GM23338 (cell line): ENCODE measurements around the gene ZNF410. TPM values are rescaled to one million over a fixed set of nuclear protein-coding genes. Genes with fewer than 3 reads are reported as not detected.

Experiments used
- ATAC-seq: fragments of 200-7000 bp; cut with Tn5 transposase; 3 replicates; pipeline ENCODE4 v1.9.1; 2020
- DNase-seq: peaks from one replicate; pipeline ENCODE4 v3.0.0-alpha.2; 2015; ENCODE audit warnings: low spot score
- H2AFZ ChIP-seq: fragments of 200-600 bp; sonication (generic); 2 replicates; pipeline ENCODE4 v1.8.0; 2016; ENCODE audit warnings: antibody characterized with exemption, mild to moderate bottlenecking, moderate library complexity
- H3F3A ChIP-seq: fragments of 200-600 bp; sonication (generic); replicated peaks from 2 replicates; pipeline ENCODE4 v1.8.0; 2017; ENCODE audit warnings: antibody characterized with exemption, mixed run types, low read depth
- H3K27ac ChIP-seq: fragments of 200-600 bp; sonication (generic); 2 replicates; pipeline ENCODE4 v1.6.1; 2016; ENCODE audit warnings: low read depth
- H3K27me3 ChIP-seq: fragments of 200-600 bp; sonication (generic); 2 replicates; pipeline ENCODE4 v1.8.0; 2016; ENCODE audit warnings: mild to moderate bottlenecking, mixed run types, moderate library complexity; ENCODE audit not compliant: insufficient read depth
- H3K36me3 ChIP-seq: fragments of 200-600 bp; sonication (generic); 2 replicates; pipeline ENCODE4 v1.8.0; 2016; ENCODE audit warnings: mild to moderate bottlenecking; ENCODE audit not compliant: insufficient read depth
- H3K4me1 ChIP-seq: fragments of 200-600 bp; sonication (generic); 2 replicates; pipeline ENCODE4 v1.8.0; 2016; ENCODE audit warnings: mild to moderate bottlenecking, moderate library complexity; ENCODE audit not compliant: insufficient read depth
- H3K4me2 ChIP-seq: fragments of 200-600 bp; sonication (generic); 2 replicates; pipeline ENCODE4 v1.7.1; 2017; ENCODE audit warnings: mixed run types
- H3K4me3 ChIP-seq: fragments of 200-600 bp; sonication (generic); 2 replicates; pipeline ENCODE4 v1.6.1; 2016; ENCODE audit warnings: mixed run types
- H3K79me2 ChIP-seq: fragments of 200-600 bp; sonication (generic); replicated peaks from 2 replicates; pipeline ENCODE4 v1.8.0; 2017; ENCODE audit warnings: mild to moderate bottlenecking; ENCODE audit not compliant: insufficient read depth
- H3K9me2 ChIP-seq: fragments of 200-600 bp; sonication (generic); 2 replicates; pipeline ENCODE4 v1.8.0; 2017; ENCODE audit not compliant: insufficient read depth
- H4K20me1 ChIP-seq: fragments of 200-600 bp; sonication (generic); replicated peaks from 2 replicates; pipeline ENCODE4 v1.8.0; 2017; ENCODE audit warnings: mild to moderate bottlenecking; ENCODE audit not compliant: insufficient read depth
- H3K27ac Mint-ChIP-seq: 2 replicates; pipeline ENCODE4 v1.8.0; 2020; ENCODE audit warnings: inconsistent platforms, mild to moderate bottlenecking, moderate library complexity, mixed read lengths
- H3K27me3 Mint-ChIP-seq: 3 replicates; pipeline ENCODE4 v1.8.0; 2022; ENCODE audit warnings: low read depth, mild to moderate bottlenecking, moderate library complexity, mixed read lengths, inconsistent platforms; ENCODE audit not compliant: insufficient read depth, poor library complexity
- H3K36me3 Mint-ChIP-seq: 3 replicates; pipeline ENCODE4 v1.8.0; 2021; ENCODE audit warnings: low read depth, mild to moderate bottlenecking, inconsistent platforms, moderate library complexity, mixed read lengths
- H3K4me1 Mint-ChIP-seq: 3 replicates; pipeline ENCODE4 v1.8.0; 2020; ENCODE audit warnings: mild to moderate bottlenecking, inconsistent platforms, mixed read lengths
- H3K4me3 Mint-ChIP-seq: 3 replicates; pipeline ENCODE4 v1.8.0; 2021; ENCODE audit warnings: moderate library complexity, mild to moderate bottlenecking, inconsistent platforms, mixed read lengths
- H3K9me3 Mint-ChIP-seq: 3 replicates; pipeline ENCODE4 v1.8.0; 2020; ENCODE audit warnings: moderate library complexity, mild to moderate bottlenecking, inconsistent platforms, mixed read lengths
- CREB1 ChIP-seq: fragments of 250-450 bp; sonication (Bioruptor Pico); IDR thresholded peaks from 2 replicates; pipeline ENCODE4 v1.5.0; 2020; ENCODE audit warnings: low read depth, mild to moderate bottlenecking, moderate library complexity
- CTCF ChIP-seq, 2 experiments: fragments of 200-600 bp in 1 of 2; sonication (generic) in 1 of 2; conservative IDR thresholded peaks; 2 replicates each; pipeline versions ENCODE4 v1.5.1 to v1.6.1; 2016 to 2017; ENCODE audit warnings: antibody characterized with exemption in 2 of 2, low read depth in 2 of 2, mild to moderate bottlenecking in 2 of 2, moderate library complexity in 1 of 2
- ETS1 ChIP-seq: IDR thresholded peaks from 2 replicates; pipeline ENCODE4 v1.6.1; 2016; ENCODE audit warnings: antibody characterized with exemption
- EZH2 ChIP-seq: fragments of 200-600 bp; sonication (generic); IDR thresholded peaks from one replicate; pipeline ENCODE4 v1.8.0; 2017; ENCODE audit warnings: antibody characterized with exemption, mild to moderate bottlenecking, low read depth; ENCODE audit not compliant: unreplicated experiment
- EZH2phosphoT487 ChIP-seq: fragments of 200-600 bp; sonication (generic); IDR thresholded peaks from one replicate; pipeline ENCODE4 v1.8.1; 2018; ENCODE audit warnings: antibody characterized with exemption; ENCODE audit not compliant: unreplicated experiment
- JUNB ChIP-seq: IDR thresholded peaks from one replicate; pipeline ENCODE4 v1.6.1; 2016; ENCODE audit warnings: antibody characterized with exemption; ENCODE audit not compliant: unreplicated experiment
- NANOG ChIP-seq: IDR thresholded peaks from 2 replicates; pipeline ENCODE4 v1.6.1; 2016; ENCODE audit warnings: antibody characterized with exemption, borderline replicate concordance
- REST ChIP-seq: IDR thresholded peaks from one replicate; pipeline ENCODE4 v1.6.1; 2018; ENCODE audit warnings: antibody characterized with exemption; ENCODE audit not compliant: unreplicated experiment
- ZNF331 ChIP-seq: fragments of 250-450 bp; sonication (Bioruptor Pico); IDR thresholded peaks from 2 replicates; pipeline ENCODE4 v1.5.0; 2020; ENCODE audit warnings: low read depth, mild to moderate bottlenecking, moderate library complexity
- polyA plus RNA-seq: library from polyadenylated mRNA; unstranded; fragments of >200 nt; fragmentation: Nextera tagmentation; extraction: Ambion mirVana; gene quantifications from 2 replicates; pipeline ENCODE4 v1.2.1, GENCODE V29; 2016
- total RNA-seq: library from RNA; depleted of rRNA; stranded (reverse); fragments of >200 nt; shearing (Covaris generic); gene quantifications from 2 replicates; pipeline ENCODE4 v1.2.3, GENCODE V29; 2014

Gene ZNF410
- total and polyA plus RNA-seq, 2 experiments from 2014 or later, result 10.6 to 20.4 TPM

- Mint-ChIP-seq H3K4me1 (no peaks in the 10 kb centered on the region), H3K36me3 (no peaks in the 10 kb centered on the region), H3K27ac (no peak overlapping the region), H3K4me3 (no peak overlapping the region), H3K27me3 (no peaks in the 10 kb centered on the region), H3K9me3 (no peaks in the 10 kb centered on the region)
- Histone ChIP-seq H3K79me2 (no peaks in the 10 kb centered on the region), H3K36me3 (no peaks in the 10 kb centered on the region), H3K4me1 (no peaks in the 10 kb centered on the region), H3K27ac (no peak overlapping the region), H3F3A (no peaks in the 10 kb centered on the region), H3K4me2 (no peak overlapping the region), H3K27me3 (no peaks in the 10 kb centered on the region), H4K20me1 (no peaks in the 10 kb centered on the region), H2AFZ (no peak overlapping the region), H3K9me2 (no peaks in the 10 kb centered on the region), H3K4me3 (no peak overlapping the region)
- DNase-seq (no peak), ATAC-seq (no peak)
- TF ChIP-seq CREB1 (no peak), JUNB (no peak), REST (no peak), ZNF331 (CRISPR knock-in tag) (no peak), CTCF (conservative IDR thresholded peaks at IDR 0.05; ENCODE audit: low read depth in 2 of 2) (no peak)
Measured at GRCh38 chr14:73943083-73943482, 56.4 kb downstream of the ZNF410 start.

GRCh38 chr14:73944432-73945158 is 57.9 kb downstream of the ZNF410 start:
- ATAC-seq (no peak), DNase-seq (no peak)
- Histone ChIP-seq H3K4me3 (no peak overlapping the region), H3K27me3 (no peaks in the 10 kb centered on the region), H3K27ac (no peak overlapping the region), H3K36me3 (no peaks in the 10 kb centered on the region), H4K20me1 (0 out of 2 replicates have a peak, but pooled peaks cover 3% of the 10 kb centered on the region), H3K9me2 (no peaks in the 10 kb centered on the region), H3K79me2 (no peaks in the 10 kb centered on the region), H3K4me2 (no peak overlapping the region), H3F3A (no peaks in the 10 kb centered on the region), H2AFZ (no peak overlapping the region), H3K4me1 (no peaks in the 10 kb centered on the region)
- Mint-ChIP-seq H3K4me1 (no peaks in the 10 kb centered on the region), H3K27ac (no peak overlapping the region), H3K4me3 (no peak overlapping the region), H3K36me3 (no peaks in the 10 kb centered on the region), H3K27me3 (no peaks in the 10 kb centered on the region), H3K9me3 (no peaks in the 10 kb centered on the region)
- no peak for TF ChIP-seq EZH2phosphoT487
- no peak for TF ChIP-seq CTCF (conservative IDR thresholded peaks at IDR 0.05; ENCODE audit: low read depth in 2 of 2)
- no peak for TF ChIP-seq NANOG
- TF ChIP-seq CREB1, result no peak
- no peak for TF ChIP-seq ETS1
- no peak for TF ChIP-seq ZNF331 (CRISPR knock-in tag)
- no peak for TF ChIP-seq EZH2
